Aortic smooth muscle cell (primary cell): ENCODE measurements around the gene ABHD5. TPM values are rescaled to one million over a fixed set of nuclear protein-coding genes. Genes with fewer than 3 reads are reported as not detected.

ENCODE experiments used
- total RNA-seq: library from RNA; depleted of rRNA; stranded (reverse); fragments of >200 nt; gene quantifications from 2 replicates; pipeline ENCODE4 v1.2.3, GENCODE V29; 2014

The ABHD5 gene
- total RNA-seq, result 22.2 and 25.6 TPM in 2 replicates

DNA sequence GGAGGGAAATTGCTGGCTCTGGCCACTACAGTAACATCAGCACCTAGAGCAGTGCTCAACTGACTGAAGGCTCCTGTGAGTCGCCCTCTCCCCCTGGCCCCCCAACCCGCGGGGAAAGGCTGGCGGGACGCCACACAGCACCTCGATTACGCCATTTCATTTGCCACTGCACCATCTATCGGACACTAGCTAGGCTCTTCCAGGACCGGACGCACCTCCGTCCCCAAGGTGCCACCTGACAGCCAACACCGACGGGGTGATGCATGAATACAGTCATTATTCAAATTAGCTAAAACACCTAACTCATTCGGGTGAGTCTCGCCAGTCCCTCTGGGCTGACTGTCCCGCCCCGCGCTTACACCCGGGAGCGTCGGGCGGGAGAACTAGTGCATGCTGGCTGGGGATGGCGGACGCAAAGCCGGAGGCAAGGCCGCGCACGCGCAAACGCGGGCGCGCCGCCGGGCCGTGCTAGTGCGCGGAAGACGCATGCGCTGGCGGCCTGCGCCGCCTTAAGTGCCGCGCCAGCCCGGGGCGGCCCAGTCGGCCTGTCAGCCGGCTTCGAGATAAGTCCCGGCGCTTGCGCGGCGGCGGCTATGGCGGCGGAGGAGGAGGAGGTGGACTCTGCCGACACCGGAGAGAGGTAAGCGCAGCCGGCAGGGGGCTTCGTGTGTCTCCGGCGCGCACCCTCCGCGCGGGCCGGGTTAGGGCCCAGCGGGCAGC lies at the start of gene ABHD5:
Gene ABHD5 (plus strand): TSS at position 539 of the 720 bp plus-strand sequence. CDS start 55 bp downstream, at position 594.

Other genes starting within 250 kb of the ABHD5 start
- 39.8 and 49.0 TPM in 2 replicates for gene ANO10, start 68.9 kb upstream of the ABHD5 start, total RNA-seq